ENCODE data around the gene UFSP1. TPM values are rescaled to one million over a fixed set of nuclear protein-coding genes. Genes with fewer than 3 reads are reported as not detected.
A peak's percentile ranks its signal among the peaks of the same experiment; 100 is the strongest.

Gene UFSP1
- total RNA-seq, 2 donors from 2014 or later: 6.4 to 8.4 TPM

- Histone ChIP-seq H3K4me1 (replicated peaks) (peaks cover 16% of the 10 kb centered on the region), H3K9me3 (no peaks in the 10 kb centered on the region), H3K36me3 (peaks cover 0 to 10% of the 10 kb centered on the region in 2 donors), H3K27ac (peak overlapping the region in 1 of 2 donors; percentile 90), H3K27me3 (replicated peaks; ENCODE audit: insufficient read depth) (no peaks in the 10 kb centered on the region), H3K4me3 (peak overlapping the region in 1 of 2 donors; percentile 79)
- TF ChIP-seq POLR2AphosphoS5 (IDR thresholded peaks at IDR 0.05) (no peak), POLR2A (IDR thresholded peaks at IDR 0.05) (no peak), CTCF (IDR thresholded peaks at IDR 0.05) (no peak)
- intact Hi-C loops (cut with DNase I): no loop called here
- no peak for DNase-seq (ENCODE audit: low spot score)
- WGBS: 85% methylated on average over 10 of the region's 10 CpGs
Measured at GRCh38 chr7:100873599-100874299, 15.8 kb downstream of the UFSP1 start.

- WGBS: 6% methylated on average over 21 of the region's 27 CpGs
- peaks cover 20% of the 10 kb centered on the region for H3K4me1 ChIP-seq (replicated peaks)
- no peaks in the 10 kb centered on the region for H3K27me3 ChIP-seq (replicated peaks; ENCODE audit: insufficient read depth)
- no peak for TF ChIP-seq POLR2A (IDR thresholded peaks at IDR 0.05)
- TF ChIP-seq CTCF (IDR thresholded peaks at IDR 0.05): no peak
- TF ChIP-seq POLR2AphosphoS5 (IDR thresholded peaks at IDR 0.05): no peak
- intact Hi-C loops (cut with DNase I): no loop called here
- H3K4me3 ChIP-seq: peak overlapping the region; percentile 41 to 57
- H3K27ac ChIP-seq: peak overlapping the region; percentile 86 to 98
- H3K36me3 ChIP-seq: peaks cover 0 to 5% of the 10 kb centered on the region in 2 donors
- H3K9me3 ChIP-seq: no peaks in the 10 kb centered on the region
- DNase-seq (ENCODE audit: low spot score): no peak
Measured at GRCh38 chr7:100867776-100868485, 21.6 kb downstream of the UFSP1 start.

GRCh38 chr7:100867040-100867775 lies 22.3 kb downstream of the UFSP1 start, which contains the start of gene TRIP6:
TSS of gene TRIP6 (plus strand) at chr7:100867387. CDS start at chr7:100867498, 111 bp downstream.
- H3K27ac ChIP-seq: peak within 1 kb of the TSS; percentile 86 to 98
- H3K4me3 ChIP-seq: peak within 1 kb of the TSS; percentile 41 to 57
- no peaks in the 10 kb centered on the region for H3K27me3 ChIP-seq (replicated peaks; ENCODE audit: insufficient read depth)
- DNase-seq (ENCODE audit: low spot score): peak; percentile 81
- WGBS: 2% methylated on average over 39 of the region's 42 CpGs
- no peaks in the 10 kb centered on the region for H3K9me3 ChIP-seq
- H3K4me1 ChIP-seq (replicated peaks): peaks cover 20% of the 10 kb centered on the region
- H3K36me3 ChIP-seq: peaks cover 0 to 5% of the 10 kb centered on the region in 2 donors
- intact Hi-C loops (cut with DNase I): no loop called here
- TF ChIP-seq CTCF (IDR thresholded peaks at IDR 0.05): no peak
- TF ChIP-seq POLR2A (IDR thresholded peaks at IDR 0.05): peak; percentile 64
- TF ChIP-seq POLR2AphosphoS5 (IDR thresholded peaks at IDR 0.05): peak; percentile 86

- 26% methylated on average over 4 of the region's 5 CpGs for WGBS
- no peaks in the 10 kb centered on the region for H3K27me3 ChIP-seq (replicated peaks; ENCODE audit: insufficient read depth)
- no peaks in the 10 kb centered on the region for H3K9me3 ChIP-seq
- H3K27ac ChIP-seq: peak overlapping the region; percentile 86 to 98
- intact Hi-C loops (cut with DNase I): no loop called here
- no peak for DNase-seq (ENCODE audit: low spot score)
- TF ChIP-seq POLR2A (IDR thresholded peaks at IDR 0.05) (no peak), POLR2AphosphoS5 (IDR thresholded peaks at IDR 0.05) (no peak), CTCF (IDR thresholded peaks at IDR 0.05) (no peak)
- H3K36me3 ChIP-seq: peaks cover 0 to 5% of the 10 kb centered on the region in 2 donors
- H3K4me1 ChIP-seq (replicated peaks): peaks cover 20% of the 10 kb centered on the region
- H3K4me3 ChIP-seq: peak overlapping the region; percentile 41 to 57
Measured at GRCh38 chr7:100866729-100867039, 22.8 kb downstream of the UFSP1 start.

Measured in prostate gland (tissue), 2 donors.